ENCODE results near the gene PRRT1B.

The PRRT1B gene

GRCh38 chr9:131516100-131516499 lies 29.2 kb upstream of the PRRT1B start:
- DNase-seq, result no peak
- TF ChIP-seq GATA1 (IDR thresholded peaks at IDR 0.05; ENCODE audit: low read depth, low read length), result no peak
- TF ChIP-seq POLR2A (IDR thresholded peaks at IDR 0.05; ENCODE audit: low read length), result no peak

GRCh38 chr9:131516930-131517329 lies 28.4 kb upstream of the PRRT1B start:
- TF ChIP-seq GATA1 (IDR thresholded peaks at IDR 0.05; ENCODE audit: low read depth, low read length) (no peak), POLR2A (IDR thresholded peaks at IDR 0.05; ENCODE audit: low read length) (no peak)
- no peak for DNase-seq

- TF ChIP-seq POLR2A (IDR thresholded peaks at IDR 0.05; ENCODE audit: low read length) (no peak), GATA1 (IDR thresholded peaks at IDR 0.05; ENCODE audit: low read depth, low read length) (no peak)
- DNase-seq, result no peak
Measured at GRCh38 chr9:131517761-131518190, 27.5 kb upstream of the PRRT1B start.

- TF ChIP-seq POLR2A (IDR thresholded peaks at IDR 0.05; ENCODE audit: low read length) (no peak), GATA1 (IDR thresholded peaks at IDR 0.05; ENCODE audit: low read depth, low read length) (no peak)
- DNase-seq, result no peak
Measured at GRCh38 chr9:131518553-131518952, 26.8 kb upstream of the PRRT1B start.

GRCh38 chr9:131520503-131520902 lies 24.8 kb upstream of the PRRT1B start:
- no peak for TF ChIP-seq POLR2A (IDR thresholded peaks at IDR 0.05; ENCODE audit: low read length)
- TF ChIP-seq GATA1 (IDR thresholded peaks at IDR 0.05; ENCODE audit: low read depth, low read length), result no peak
- DNase-seq, result no peak

- no peak for TF ChIP-seq POLR2A (IDR thresholded peaks at IDR 0.05; ENCODE audit: low read length)
- no peak for TF ChIP-seq GATA1 (IDR thresholded peaks at IDR 0.05; ENCODE audit: low read depth, low read length)
- DNase-seq, result no peak
Measured at GRCh38 chr9:131521203-131521602, 24.1 kb upstream of the PRRT1B start.

- DNase-seq, result no peak
- TF ChIP-seq POLR2A (IDR thresholded peaks at IDR 0.05; ENCODE audit: low read length), result no peak
- TF ChIP-seq GATA1 (IDR thresholded peaks at IDR 0.05; ENCODE audit: low read depth, low read length), result no peak
Measured at GRCh38 chr9:131521822-131522221, 23.5 kb upstream of the PRRT1B start.

- TF ChIP-seq GATA1 (IDR thresholded peaks at IDR 0.05; ENCODE audit: low read depth, low read length) (no peak), POLR2A (IDR thresholded peaks at IDR 0.05; ENCODE audit: low read length) (no peak)
- DNase-seq, result no peak
Measured at GRCh38 chr9:131522257-131523085, 22.9 kb upstream of the PRRT1B start.

- TF ChIP-seq POLR2A (IDR thresholded peaks at IDR 0.05; ENCODE audit: low read length) (no peak), GATA1 (IDR thresholded peaks at IDR 0.05; ENCODE audit: low read depth, low read length) (no peak)
- no peak for DNase-seq
Measured at GRCh38 chr9:131523086-131523388, 22.3 kb upstream of the PRRT1B start.

- no peak for TF ChIP-seq POLR2A (IDR thresholded peaks at IDR 0.05; ENCODE audit: low read length)
- no peak for TF ChIP-seq GATA1 (IDR thresholded peaks at IDR 0.05; ENCODE audit: low read depth, low read length)
Measured at GRCh38 chr9:131523451-131524435, 21.6 kb upstream of the PRRT1B start.

GRCh38 chr9:131524665-131525315 lies 20.5 kb upstream of the PRRT1B start:
- TF ChIP-seq POLR2A (IDR thresholded peaks at IDR 0.05; ENCODE audit: low read length) (no peak), GATA1 (IDR thresholded peaks at IDR 0.05; ENCODE audit: low read depth, low read length) (no peak)
- no peak for DNase-seq

More at GRCh38 chr9:131523451-131524435, 21.6 kb upstream of the PRRT1B start:
- no peak for DNase-seq

- DNase-seq, result no peak
- TF ChIP-seq POLR2A (IDR thresholded peaks at IDR 0.05; ENCODE audit: low read length) (no peak), GATA1 (IDR thresholded peaks at IDR 0.05; ENCODE audit: low read depth, low read length) (no peak)
Measured at GRCh38 chr9:131525643-131526565, 19.4 kb upstream of the PRRT1B start.

GRCh38 chr9:131528186-131528585 lies 17.1 kb upstream of the PRRT1B start:
- no peak for TF ChIP-seq POLR2A (IDR thresholded peaks at IDR 0.05; ENCODE audit: low read length)
- no peak for TF ChIP-seq GATA1 (IDR thresholded peaks at IDR 0.05; ENCODE audit: low read depth, low read length)
- no peak for DNase-seq

All from erythroblast (primary cell).